Suprapubic skin (tissue), 4 donors: Measurements from ENCODE around the gene TTYH2. TPM values are rescaled to one million over a fixed set of nuclear protein-coding genes. Genes with fewer than 3 reads are reported as not detected.

Experiments
- DNase-seq, 2 donors: peaks; one replicate each; pipeline ENCODE4 v3.0.0-alpha.2; 2019; ENCODE audit warnings: low spot score in 2 of 2
- H3K27ac ChIP-seq: fragments of 200-600 bp; sonication (generic); one replicate; pipeline ENCODE4 v1.5.1; 2019
- H3K27me3 ChIP-seq: fragments of 200-600 bp; sonication (generic); one replicate; pipeline ENCODE4 v1.5.1; 2019
- H3K36me3 ChIP-seq: fragments of 200-600 bp; sonication (generic); one replicate; pipeline ENCODE4 v1.5.1; 2019
- H3K4me1 ChIP-seq: fragments of 200-600 bp; sonication (generic); one replicate; pipeline ENCODE4 v1.5.1; 2019
- H3K4me3 ChIP-seq: fragments of 200-600 bp; sonication (generic); one replicate; pipeline ENCODE4 v1.5.1; 2019; ENCODE audit warnings: mild to moderate bottlenecking
- H3K9me3 ChIP-seq: fragments of 200-600 bp; sonication (generic); one replicate; pipeline ENCODE4 v1.5.1; 2019
- EP300 ChIP-seq: sonication (generic); formaldehyde crosslinking; IDR thresholded peaks from one replicate; pipeline ENCODE4 v1.6.1; 2017; ENCODE audit warnings: antibody characterized with exemption
- POLR2A ChIP-seq, 2 donors: fragments of 450-650 bp; IDR thresholded peaks; one replicate each; pipeline ENCODE4 v1.6.1; 2017; ENCODE audit warnings: antibody characterized with exemption in 2 of 2, mild to moderate bottlenecking in 2 of 2, moderate library complexity in 2 of 2
- POLR2AphosphoS5 ChIP-seq, 3 donors: sonication (generic); formaldehyde crosslinking; IDR thresholded peaks; one replicate each; pipeline ENCODE4 v1.6.1; 2017; ENCODE audit warnings: antibody characterized with exemption in 3 of 3
- WGBS: methylation state at CpG from one replicate; pipeline ENCODE4 v1.1.5; 2018; 5-methylcytosine and 5-hydroxymethylcytosine counted together
- total RNA-seq, 4 donors: library from RNA; depleted of rRNA; stranded (reverse); fragments of >200 nt; gene quantifications; one replicate each; pipeline ENCODE4 v1.1.0, GENCODE V29; 2016
- TF ChIP-seq, protein P1 (sequence below), 2 donors: fragments of 200-600 bp in 1 of 2; fragments of 450-650 bp in 1 of 2; sonication (generic) in 1 of 2; IDR thresholded peaks; one replicate each; pipeline ENCODE4 v1.5.1; 2016 to 2019; ENCODE audit warnings: antibody characterized with exemption in 2 of 2, mild to moderate bottlenecking in 1 of 2, moderate library complexity in 1 of 2

Gene TTYH2
- total RNA-seq, 4 donors from 2014 or later: 5.7 to 12.0 (median 8.2) TPM

- no peak for DNase-seq
- Histone ChIP-seq H3K9me3 (no peaks in the 10 kb centered on the region), H3K4me3 (no peak overlapping the region), H3K27me3 (peaks cover 4% of the 10 kb centered on the region), H3K36me3 (no peaks in the 10 kb centered on the region), H3K27ac (no peak overlapping the region), H3K4me1 (peaks cover 2% of the 10 kb centered on the region)
- TF ChIP-seq POLR2A (IDR thresholded peaks at IDR 0.05): no peak
- no peak for TF ChIP-seq EP300
- TF ChIP-seq, protein P1, sequence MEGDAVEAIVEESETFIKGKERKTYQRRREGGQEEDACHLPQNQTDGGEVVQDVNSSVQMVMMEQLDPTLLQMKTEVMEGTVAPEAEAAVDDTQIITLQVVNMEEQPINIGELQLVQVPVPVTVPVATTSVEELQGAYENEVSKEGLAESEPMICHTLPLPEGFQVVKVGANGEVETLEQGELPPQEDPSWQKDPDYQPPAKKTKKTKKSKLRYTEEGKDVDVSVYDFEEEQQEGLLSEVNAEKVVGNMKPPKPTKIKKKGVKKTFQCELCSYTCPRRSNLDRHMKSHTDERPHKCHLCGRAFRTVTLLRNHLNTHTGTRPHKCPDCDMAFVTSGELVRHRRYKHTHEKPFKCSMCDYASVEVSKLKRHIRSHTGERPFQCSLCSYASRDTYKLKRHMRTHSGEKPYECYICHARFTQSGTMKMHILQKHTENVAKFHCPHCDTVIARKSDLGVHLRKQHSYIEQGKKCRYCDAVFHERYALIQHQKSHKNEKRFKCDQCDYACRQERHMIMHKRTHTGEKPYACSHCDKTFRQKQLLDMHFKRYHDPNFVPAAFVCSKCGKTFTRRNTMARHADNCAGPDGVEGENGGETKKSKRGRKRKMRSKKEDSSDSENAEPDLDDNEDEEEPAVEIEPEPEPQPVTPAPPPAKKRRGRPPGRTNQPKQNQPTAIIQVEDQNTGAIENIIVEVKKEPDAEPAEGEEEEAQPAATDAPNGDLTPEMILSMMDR (IDR thresholded peaks at IDR 0.05): no peak
- WGBS: 61% methylated on average over 7 of the region's 8 CpGs
Measured at GRCh38 chr17:74268558-74268957, 55.2 kb downstream of the TTYH2 start.

GRCh38 chr17:74270333-74270732, 57.0 kb downstream of the TTYH2 start:
- WGBS: 67% methylated on average over 10 of the region's 10 CpGs
- no peaks in the 10 kb centered on the region for H3K9me3 ChIP-seq
- no peaks in the 10 kb centered on the region for H3K36me3 ChIP-seq
- no peak overlapping the region for H3K27ac ChIP-seq
- H3K27me3 ChIP-seq: peaks cover 21% of the 10 kb centered on the region
- no peak overlapping the region for H3K4me3 ChIP-seq
- DNase-seq: no peak
- TF ChIP-seq, protein P1 (IDR thresholded peaks at IDR 0.05): no peak
- no peak for TF ChIP-seq EP300
- TF ChIP-seq POLR2AphosphoS5 (IDR thresholded peaks at IDR 0.05): no peak
- TF ChIP-seq POLR2A (IDR thresholded peaks at IDR 0.05): no peak
- peaks cover 18% of the 10 kb centered on the region for H3K4me1 ChIP-seq

DNA sequence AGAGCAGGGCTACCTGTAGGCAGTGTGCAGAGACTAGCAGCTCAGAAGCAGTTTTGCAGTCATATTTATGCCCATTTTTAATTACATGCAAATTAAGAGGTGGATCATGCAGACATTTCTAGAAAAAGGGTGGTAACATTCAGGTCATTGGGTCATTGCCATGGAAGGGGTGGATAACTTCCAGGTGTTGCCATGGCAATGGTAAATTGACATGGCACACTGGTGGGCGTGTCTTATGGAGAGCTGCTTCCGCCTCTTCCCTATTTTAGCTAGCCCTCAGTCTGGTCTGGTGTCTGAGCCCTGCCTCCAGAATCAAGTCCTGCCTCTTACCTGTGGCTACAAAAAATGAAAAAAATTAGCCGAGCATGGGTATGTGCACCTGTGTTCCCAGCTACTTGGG, 57.9 kb downstream of the TTYH2 start:
- Histone ChIP-seq H3K36me3 (no peaks in the 10 kb centered on the region), H3K27me3 (peaks cover 26% of the 10 kb centered on the region), H3K9me3 (no peaks in the 10 kb centered on the region), H3K4me3 (no peak overlapping the region), H3K27ac (no peak overlapping the region), H3K4me1 (peaks cover 28% of the 10 kb centered on the region)
- TF ChIP-seq EP300 (no peak), POLR2A (IDR thresholded peaks at IDR 0.05) (no peak), POLR2AphosphoS5 (IDR thresholded peaks at IDR 0.05) (no peak)
- TF ChIP-seq, protein P1 (IDR thresholded peaks at IDR 0.05): no peak
- DNase-seq: no peak
- WGBS: 79% methylated on average over 3 of the region's 3 CpGs

DNA sequence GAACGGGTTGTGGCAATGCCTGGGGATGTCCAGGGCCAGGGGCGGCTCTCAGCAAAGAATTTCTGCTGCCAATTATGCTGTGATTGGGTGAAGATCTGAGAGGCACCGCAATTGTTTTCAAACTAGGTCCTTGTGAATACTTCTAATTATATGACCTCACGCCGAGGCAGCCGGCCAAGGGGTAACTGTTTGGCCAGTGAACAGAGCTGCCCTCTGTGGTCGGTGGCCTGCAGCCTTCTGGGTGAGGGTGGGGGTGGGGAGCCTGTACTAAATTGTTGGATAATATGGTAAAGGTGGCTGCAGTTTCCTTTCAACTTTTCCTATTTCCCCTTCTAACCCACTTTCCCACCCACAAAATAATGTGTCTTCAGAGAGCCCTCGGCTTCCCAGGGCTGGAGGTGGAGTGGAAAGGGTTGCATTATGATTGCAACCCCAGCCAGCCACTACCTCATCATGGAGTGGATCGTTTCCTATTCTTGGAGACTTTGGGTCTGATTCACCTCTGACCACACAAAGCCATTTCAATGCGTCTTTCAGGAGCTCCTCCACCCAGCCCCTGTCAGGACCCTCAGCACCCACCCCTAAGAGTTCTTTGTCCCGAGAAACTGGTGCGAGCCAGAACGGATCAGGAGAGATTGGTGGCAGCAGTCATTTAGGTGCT, 58.7 kb downstream of the TTYH2 start:
- Histone ChIP-seq H3K4me1 (peaks cover 31% of the 10 kb centered on the region), H3K27ac (no peak overlapping the region), H3K36me3 (no peaks in the 10 kb centered on the region), H3K27me3 (peaks cover 27% of the 10 kb centered on the region), H3K9me3 (no peaks in the 10 kb centered on the region), H3K4me3 (no peak overlapping the region)
- DNase-seq: no peak
- 52% methylated on average over 13 of the region's 13 CpGs for WGBS
- TF ChIP-seq, protein P1 (IDR thresholded peaks at IDR 0.05): no peak
- no peak for TF ChIP-seq POLR2AphosphoS5 (IDR thresholded peaks at IDR 0.05)
- no peak for TF ChIP-seq POLR2A (IDR thresholded peaks at IDR 0.05)
- no peak for TF ChIP-seq EP300

GRCh38 chr17:74272731-74273201, 59.4 kb downstream of the TTYH2 start:
- Histone ChIP-seq H3K9me3 (no peaks in the 10 kb centered on the region), H3K4me3 (no peak overlapping the region), H3K27me3 (peaks cover 27% of the 10 kb centered on the region), H3K36me3 (no peaks in the 10 kb centered on the region), H3K27ac (no peak overlapping the region), H3K4me1 (peaks cover 31% of the 10 kb centered on the region)
- 59% methylated on average over 9 of the region's 10 CpGs for WGBS
- no peak for TF ChIP-seq EP300
- TF ChIP-seq, protein P1 (IDR thresholded peaks at IDR 0.05): no peak
- no peak for TF ChIP-seq POLR2AphosphoS5 (IDR thresholded peaks at IDR 0.05)
- TF ChIP-seq POLR2A (IDR thresholded peaks at IDR 0.05): no peak
- DNase-seq: no peak
